Ishikawa (cell line): ENCODE data around the gene JMJD8.
A peak's percentile ranks its signal among the peaks of the same experiment; 100 is the strongest.

Experiments
- CEBPB ChIP-seq: IDR thresholded peaks from 2 replicates; pipeline ENCODE4 v1.6.1; 2012
- CREB1 ChIP-seq: IDR thresholded peaks from 2 replicates; pipeline ENCODE4 v1.6.1; 2012; ENCODE audit warnings: low read depth
- EGR1 ChIP-seq: IDR thresholded peaks from 2 replicates; pipeline ENCODE4 v1.6.1; 2012
- EP300 ChIP-seq: IDR thresholded peaks from 2 replicates; pipeline ENCODE4 v1.6.1; 2012; ENCODE audit warnings: borderline replicate concordance
- FOXM1 ChIP-seq: IDR thresholded peaks from 2 replicates; pipeline ENCODE4 v1.6.1; 2012; ENCODE audit warnings: low read depth, borderline replicate concordance
- NFIC ChIP-seq: IDR thresholded peaks from 2 replicates; pipeline ENCODE4 v1.6.1; 2012
- RAD21 ChIP-seq: IDR thresholded peaks from 2 replicates; pipeline ENCODE4 v1.6.1; 2012; ENCODE audit warnings: low read depth
- TAF1 ChIP-seq: IDR thresholded peaks from 2 replicates; pipeline ENCODE4 v1.6.1; 2012; ENCODE audit warnings: low read depth, mild to moderate bottlenecking
- TCF12 ChIP-seq: IDR thresholded peaks from 2 replicates; pipeline ENCODE4 v1.6.1; 2012; ENCODE audit warnings: low read depth
- TEAD4 ChIP-seq: IDR thresholded peaks from 2 replicates; pipeline ENCODE4 v1.6.1; 2012
- YY1 ChIP-seq: IDR thresholded peaks from 2 replicates; pipeline ENCODE4 v1.6.1; 2012; ENCODE audit warnings: low read depth
- ZBTB7A ChIP-seq: IDR thresholded peaks from 2 replicates; pipeline ENCODE4 v1.6.1; 2012; ENCODE audit warnings: low read depth
- TF ChIP-seq, protein P1 (sequence below): IDR thresholded peaks from 2 replicates; pipeline ENCODE4 v1.6.1; 2012
- TF ChIP-seq, protein P2 (sequence below): IDR thresholded peaks from 2 replicates; pipeline ENCODE4 v1.6.1; 2012
- TF ChIP-seq, protein P3 (sequence below): IDR thresholded peaks from 2 replicates; pipeline ENCODE4 v1.6.1; 2012; ENCODE audit warnings: low read depth, mild to moderate bottlenecking

JMJD8 gene

DNA sequence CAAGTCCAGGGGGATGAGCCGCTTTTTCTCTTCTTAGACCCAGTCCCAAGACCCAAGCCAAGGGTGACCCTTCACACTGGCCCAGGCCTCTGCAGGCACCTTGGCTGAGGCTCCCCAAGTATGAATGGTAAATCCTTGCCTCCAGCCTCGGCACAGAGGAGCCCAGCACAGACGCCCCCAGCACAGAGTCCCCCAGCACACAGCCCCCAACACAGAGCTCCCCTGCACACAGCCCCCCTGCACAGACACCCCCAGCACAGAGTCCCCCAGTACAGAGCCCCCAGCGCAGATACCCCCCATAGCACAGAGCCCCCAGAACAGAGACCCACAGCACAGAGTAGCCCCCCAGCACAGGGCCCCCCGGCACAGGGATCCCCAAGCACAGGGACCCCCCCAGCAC is 43.5 kb downstream of the JMJD8 start:
- TF ChIP-seq YY1 (no peak), RAD21 (no peak), TCF12 (no peak)
- TF ChIP-seq, protein P1, sequence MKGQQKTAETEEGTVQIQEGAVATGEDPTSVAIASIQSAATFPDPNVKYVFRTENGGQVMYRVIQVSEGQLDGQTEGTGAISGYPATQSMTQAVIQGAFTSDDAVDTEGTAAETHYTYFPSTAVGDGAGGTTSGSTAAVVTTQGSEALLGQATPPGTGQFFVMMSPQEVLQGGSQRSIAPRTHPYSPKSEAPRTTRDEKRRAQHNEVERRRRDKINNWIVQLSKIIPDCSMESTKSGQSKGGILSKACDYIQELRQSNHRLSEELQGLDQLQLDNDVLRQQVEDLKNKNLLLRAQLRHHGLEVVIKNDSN = no peak
- TF ChIP-seq, protein P2, sequence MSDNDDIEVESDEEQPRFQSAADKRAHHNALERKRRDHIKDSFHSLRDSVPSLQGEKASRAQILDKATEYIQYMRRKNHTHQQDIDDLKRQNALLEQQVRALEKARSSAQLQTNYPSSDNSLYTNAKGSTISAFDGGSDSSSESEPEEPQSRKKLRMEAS = no peak
- TF ChIP-seq, protein P3, sequence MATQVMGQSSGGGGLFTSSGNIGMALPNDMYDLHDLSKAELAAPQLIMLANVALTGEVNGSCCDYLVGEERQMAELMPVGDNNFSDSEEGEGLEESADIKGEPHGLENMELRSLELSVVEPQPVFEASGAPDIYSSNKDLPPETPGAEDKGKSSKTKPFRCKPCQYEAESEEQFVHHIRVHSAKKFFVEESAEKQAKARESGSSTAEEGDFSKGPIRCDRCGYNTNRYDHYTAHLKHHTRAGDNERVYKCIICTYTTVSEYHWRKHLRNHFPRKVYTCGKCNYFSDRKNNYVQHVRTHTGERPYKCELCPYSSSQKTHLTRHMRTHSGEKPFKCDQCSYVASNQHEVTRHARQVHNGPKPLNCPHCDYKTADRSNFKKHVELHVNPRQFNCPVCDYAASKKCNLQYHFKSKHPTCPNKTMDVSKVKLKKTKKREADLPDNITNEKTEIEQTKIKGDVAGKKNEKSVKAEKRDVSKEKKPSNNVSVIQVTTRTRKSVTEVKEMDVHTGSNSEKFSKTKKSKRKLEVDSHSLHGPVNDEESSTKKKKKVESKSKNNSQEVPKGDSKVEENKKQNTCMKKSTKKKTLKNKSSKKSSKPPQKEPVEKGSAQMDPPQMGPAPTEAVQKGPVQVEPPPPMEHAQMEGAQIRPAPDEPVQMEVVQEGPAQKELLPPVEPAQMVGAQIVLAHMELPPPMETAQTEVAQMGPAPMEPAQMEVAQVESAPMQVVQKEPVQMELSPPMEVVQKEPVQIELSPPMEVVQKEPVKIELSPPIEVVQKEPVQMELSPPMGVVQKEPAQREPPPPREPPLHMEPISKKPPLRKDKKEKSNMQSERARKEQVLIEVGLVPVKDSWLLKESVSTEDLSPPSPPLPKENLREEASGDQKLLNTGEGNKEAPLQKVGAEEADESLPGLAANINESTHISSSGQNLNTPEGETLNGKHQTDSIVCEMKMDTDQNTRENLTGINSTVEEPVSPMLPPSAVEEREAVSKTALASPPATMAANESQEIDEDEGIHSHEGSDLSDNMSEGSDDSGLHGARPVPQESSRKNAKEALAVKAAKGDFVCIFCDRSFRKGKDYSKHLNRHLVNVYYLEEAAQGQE = no peak

DNA sequence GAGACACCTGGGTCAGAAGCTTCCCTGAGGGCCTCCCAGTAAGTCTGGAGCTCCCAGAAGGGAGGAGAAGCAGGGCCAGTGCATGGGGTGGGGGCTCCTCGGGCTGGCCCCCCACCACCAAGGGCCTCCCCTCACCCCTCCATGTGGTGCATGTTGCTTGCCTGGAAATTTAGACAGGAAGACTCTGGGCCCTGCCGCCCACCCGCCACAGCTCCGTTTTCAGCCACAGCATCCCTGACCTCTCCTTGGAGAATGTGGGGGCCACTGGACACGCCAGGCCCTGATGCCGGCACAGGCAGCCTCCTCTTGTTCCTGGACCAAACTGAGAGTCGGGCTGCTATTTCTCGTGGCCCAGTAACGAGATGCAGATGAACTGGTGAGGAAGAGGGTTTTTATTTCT is 45.3 kb downstream of the JMJD8 start:
- TF ChIP-seq, protein P1 = no peak
- TF ChIP-seq, protein P3 = no peak
- TF ChIP-seq TEAD4 = no peak
- no peak for TF ChIP-seq EP300
- TF ChIP-seq, protein P2 = no peak
- TF ChIP-seq FOXM1 = no peak
- no peak for TF ChIP-seq ZBTB7A

DNA sequence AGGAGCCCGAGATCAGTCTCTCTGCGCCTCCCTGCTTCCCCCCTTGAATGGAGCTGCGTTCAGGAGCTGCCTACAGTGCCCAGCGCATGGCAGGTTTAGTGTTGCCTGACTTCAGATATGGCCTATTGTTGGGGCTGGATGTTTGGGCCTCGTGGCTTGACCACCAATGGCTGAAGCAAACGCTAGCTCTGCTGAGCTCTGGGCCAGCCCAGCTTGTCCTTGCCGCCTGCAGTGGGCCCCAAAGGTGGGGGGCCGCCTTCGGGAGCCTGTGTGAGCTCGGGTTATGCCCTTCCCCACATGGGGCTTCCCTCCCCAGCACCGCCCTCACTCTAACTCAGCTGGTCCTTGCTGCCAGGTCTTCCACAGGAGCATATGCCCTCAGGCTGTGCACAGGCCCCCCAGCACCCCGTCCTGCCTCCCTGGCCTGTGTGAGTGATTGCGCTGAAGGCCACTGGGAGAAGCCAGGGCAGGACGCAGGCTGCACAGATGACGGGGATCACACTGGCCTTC is 46.0 kb downstream of the JMJD8 start:
- TF ChIP-seq, protein P2 = no peak
- TF ChIP-seq EGR1 (no peak), CEBPB (no peak)

DNA sequence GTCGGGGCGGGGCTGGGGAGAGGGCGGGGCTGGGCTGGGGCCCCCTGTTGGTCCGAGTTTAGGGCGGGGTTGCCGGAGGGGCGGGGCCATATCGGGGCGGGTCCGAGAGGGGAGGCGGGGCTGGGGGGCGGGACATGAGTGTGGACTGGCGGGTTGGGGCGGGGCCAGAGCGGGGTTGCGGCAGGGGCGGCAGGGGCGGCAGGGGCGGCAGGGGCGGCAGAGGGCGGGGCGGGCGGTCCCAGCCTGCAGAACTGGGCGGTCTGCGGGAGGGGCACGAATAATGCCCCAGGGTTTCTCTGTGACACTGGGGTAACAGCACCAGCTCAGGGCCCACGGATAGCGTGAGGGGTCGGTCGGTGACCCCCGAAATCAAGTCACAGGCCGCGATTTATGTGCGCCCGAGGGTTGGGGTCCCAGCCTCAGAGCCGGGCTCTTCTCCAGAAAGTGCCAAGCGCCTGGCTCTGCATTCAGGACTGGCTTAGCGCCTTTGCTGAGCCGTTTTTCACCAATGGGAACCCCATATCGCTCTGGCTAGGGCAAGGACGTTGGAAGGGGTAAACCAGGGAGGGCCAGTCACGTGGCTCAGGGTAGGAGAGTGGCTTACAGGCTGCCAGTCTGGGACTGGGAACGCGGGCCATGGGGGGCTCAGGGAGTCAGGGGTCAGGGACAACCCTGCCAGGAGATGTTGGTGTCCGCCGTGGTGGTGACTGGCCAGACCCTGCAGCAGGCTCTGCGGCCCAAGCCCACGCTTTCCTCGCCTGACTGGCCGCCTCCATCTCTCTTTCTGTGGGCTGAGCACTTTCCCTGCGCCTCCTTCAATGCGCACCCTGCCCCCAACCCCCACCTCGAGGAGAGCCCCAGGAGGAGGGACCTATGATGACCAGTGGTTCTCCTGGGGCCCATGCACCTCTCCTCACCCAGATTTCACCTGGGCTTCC is 46.8 kb downstream of the JMJD8 start:
- TF ChIP-seq TEAD4 = no peak
- no peak for TF ChIP-seq CEBPB
- peak; percentile 76; the same call in 1 of the 2 replicates for TF ChIP-seq ZBTB7A
- TF ChIP-seq, protein P1 = peak; percentile 91
- TF ChIP-seq EGR1 = no peak; the same call in 1 of the 2 replicates
- no peak for TF ChIP-seq EP300

DNA sequence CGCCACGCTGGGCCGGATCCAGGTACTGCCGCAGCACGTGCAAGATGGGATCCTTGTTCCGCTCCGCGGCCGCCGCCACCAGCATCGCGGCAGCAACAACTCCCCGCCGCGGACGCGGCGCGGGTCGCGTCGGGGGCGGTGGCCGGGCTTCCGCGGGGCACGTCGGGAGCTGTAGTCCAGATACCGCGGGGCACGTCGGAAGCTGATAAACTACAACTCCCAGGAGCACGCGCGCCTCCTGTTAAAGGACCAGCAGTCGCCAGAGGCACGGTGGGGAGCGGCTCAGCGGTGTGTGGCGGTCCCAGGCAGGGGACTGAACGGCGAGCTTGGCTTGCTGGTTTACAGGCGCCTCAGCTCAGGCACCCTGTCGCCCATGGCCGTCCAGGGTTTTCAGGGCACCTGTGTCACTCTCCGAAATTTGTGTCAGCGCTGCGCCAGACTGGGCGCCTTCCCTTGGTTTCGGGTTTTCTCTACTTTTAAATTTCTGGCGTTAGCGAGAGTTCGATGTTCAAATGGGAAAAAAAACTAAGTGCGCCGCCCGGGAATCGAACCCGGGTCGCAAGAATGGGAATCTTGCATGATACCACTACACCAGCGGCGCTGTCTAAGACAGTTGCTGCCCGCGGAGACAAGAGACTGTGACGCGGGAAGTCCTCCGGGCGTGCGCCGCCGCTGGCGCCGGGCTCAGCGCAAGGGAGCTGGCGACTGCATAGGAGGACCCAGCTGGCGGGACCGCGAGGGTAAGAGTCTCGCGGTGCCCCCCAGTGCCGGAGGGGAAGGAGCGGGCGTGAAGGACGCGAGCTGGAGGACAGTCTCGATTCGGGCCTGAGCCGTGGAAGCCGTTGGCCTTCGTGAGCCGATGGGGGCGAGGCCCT is 47.7 kb downstream of the JMJD8 start, which contains the start of gene METTL26:
Gene METTL26 (minus strand): TSS at position 100 of the 875 bp plus-strand sequence. CDS start 15 bp downstream, at position 85.
- TF ChIP-seq, protein P1 = peak; percentile 55
- TF ChIP-seq NFIC (no peak), TAF1 (peak; percentile 13; the same call in 1 of the 2 replicates), ZBTB7A (0 out of 2 replicates have a peak, but pooled peaks have one; percentile 10), TEAD4 (peak; percentile 94), CEBPB (0 out of 2 replicates have a peak, but pooled peaks have one; percentile 10), EP300 (no peak), RAD21 (0 out of 2 replicates have a peak, but pooled peaks have one; percentile 10), EGR1 (peak; percentile 36; the same call in 1 of the 2 replicates), TCF12 (no peak; the same call in none of the 2 replicates), YY1 (peak; percentile 57; the same call in 1 of the 2 replicates), FOXM1 (no peak), CREB1 (peak; percentile 39; the same call in 1 of the 2 replicates)
- TF ChIP-seq, protein P2 = peak; percentile 95
- TF ChIP-seq, protein P3 = no peak
